GM20431 (cell line): ENCODE results near the gene MRPS27.

Experiments used
- in situ Hi-C: fragments of 300-500 bp; cut with MseI, MboI; formaldehyde crosslinking; loops from one replicate; pipeline ENCODE4 v1.15.0; 2020; ENCODE audit warnings: low sequenced_read_pairs; ENCODE audit not compliant: unreplicated experiment

Gene MRPS27

DNA sequence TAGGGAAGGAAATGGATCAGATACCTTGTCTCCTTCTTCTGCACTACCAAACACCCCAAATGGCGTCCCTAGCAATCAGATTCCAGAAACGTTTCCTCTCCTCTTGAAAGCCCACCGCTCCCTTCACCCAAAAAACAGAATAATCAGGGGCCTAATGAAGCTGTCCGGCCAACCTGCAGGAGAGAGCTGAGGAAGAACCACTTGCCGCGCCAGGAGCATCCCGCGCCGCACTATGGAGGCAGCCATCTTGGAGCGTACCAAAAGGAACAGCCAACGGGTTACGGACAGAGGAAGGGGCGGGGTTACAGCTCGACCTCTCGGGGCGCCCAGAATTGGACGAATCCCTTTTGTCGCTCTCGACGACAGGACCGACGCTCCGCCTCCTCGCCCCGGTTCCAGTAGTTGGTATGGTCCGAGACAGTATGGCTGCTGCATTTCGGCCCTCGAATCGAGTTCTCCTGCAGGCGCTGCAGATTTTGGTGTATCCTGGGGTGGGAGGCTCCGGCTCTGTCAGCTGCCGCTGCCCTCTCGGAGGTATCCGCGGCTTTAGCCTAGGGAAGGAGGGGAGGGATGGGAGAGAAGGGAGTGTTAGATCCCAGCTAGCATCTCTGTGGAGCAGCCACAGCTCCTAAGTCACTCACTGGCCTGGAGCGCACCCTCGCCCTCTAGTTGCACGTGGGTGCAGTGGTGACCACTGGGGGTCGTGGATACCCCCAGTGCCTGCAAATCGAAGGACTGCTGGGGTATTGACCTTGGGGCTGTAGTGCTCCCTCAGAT, at the start of gene MRPS27, which contains the start of gene PTCD2:
Gene MRPS27 (minus strand): TSS at position 265 of the 777 bp plus-strand sequence. CDS start 19 bp downstream, at position 246.
Gene PTCD2 (plus strand): TSS at position 398 of the 777 bp plus-strand sequence. CDS start 10 bp downstream, at position 408.
- in situ Hi-C loops, result no loop called here

GRCh38 chr5:72369711-72370110, 49.7 kb upstream of the MRPS27 start:
- in situ Hi-C loops, result no loop called here

DNA sequence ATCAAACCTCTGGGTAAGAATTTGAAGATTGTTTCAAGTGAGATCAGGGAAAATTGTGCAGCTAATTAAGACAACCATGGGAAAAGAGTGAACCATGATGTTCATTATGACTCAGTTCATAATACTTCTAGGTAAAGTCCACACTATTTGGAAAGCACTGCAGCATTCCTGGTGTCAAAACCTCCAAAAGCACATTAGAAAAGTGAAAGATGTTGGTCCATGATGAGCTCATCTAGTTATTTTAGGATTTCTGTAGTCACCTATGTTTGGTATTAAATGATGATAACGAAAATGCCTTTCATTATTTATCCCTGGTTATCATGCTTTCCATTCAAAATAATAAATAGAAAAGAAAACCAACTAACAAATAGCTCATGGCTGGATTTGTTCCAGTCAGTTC, 49.3 kb upstream of the MRPS27 start:
- in situ Hi-C loops, result no loop called here

- in situ Hi-C loops, result no loop called here
Measured at GRCh38 chr5:72368271-72368670, 48.2 kb upstream of the MRPS27 start.

GRCh38 chr5:72366324-72366976, 46.4 kb upstream of the MRPS27 start:
- in situ Hi-C loops, result no loop called here

DNA sequence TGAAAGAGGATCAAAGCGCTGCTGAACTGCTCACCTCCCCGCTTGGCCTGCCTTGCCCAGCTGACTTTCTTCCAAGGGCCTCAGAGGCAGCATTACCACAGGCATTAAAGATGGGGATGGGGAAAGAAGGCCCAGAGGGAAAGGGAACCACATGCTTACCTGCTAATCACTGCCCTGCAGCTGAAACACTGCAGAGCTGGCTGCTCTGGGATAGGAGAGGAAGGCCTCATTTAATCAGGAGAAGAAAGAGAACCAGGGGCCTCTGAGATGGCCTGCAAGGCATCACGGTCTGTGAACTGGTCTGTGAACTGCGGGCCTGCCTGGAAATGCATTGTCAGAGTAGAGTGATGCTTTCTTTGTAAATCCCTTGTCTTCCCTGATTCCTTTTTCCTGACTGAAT, 44.9 kb upstream of the MRPS27 start:
- in situ Hi-C loops, result no loop called here

GRCh38 chr5:72364171-72364570, 44.1 kb upstream of the MRPS27 start:
- in situ Hi-C loops, result no loop called here

DNA sequence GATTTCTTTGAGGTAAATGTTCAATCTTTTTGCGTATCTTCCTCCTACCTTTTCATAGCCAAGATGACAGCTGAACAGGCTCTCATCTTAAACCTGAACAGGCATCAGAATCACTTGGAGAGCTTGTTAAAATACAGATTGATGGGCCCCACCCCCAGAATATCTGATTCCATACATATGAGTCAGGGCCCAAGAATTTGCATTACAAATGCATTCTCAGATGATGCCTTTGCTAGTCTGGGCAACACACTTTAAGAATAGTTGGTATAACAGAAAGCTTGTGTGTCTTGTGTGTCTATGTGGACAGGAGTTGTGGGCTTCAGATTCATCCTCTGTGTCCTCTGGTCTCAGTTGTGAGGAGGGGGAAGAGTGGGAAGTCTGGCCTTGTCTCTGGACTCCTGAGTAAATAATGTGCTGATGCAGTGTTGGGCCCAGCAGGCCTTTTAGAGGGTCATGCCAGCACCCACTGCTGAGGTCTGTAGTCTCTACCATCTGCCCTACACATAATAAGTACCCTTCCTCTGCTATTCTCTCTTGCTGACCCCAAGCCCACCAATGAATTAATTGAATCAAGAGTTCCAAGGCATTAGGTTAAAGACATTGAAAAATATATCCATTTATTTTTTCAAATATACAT, 43.2 kb upstream of the MRPS27 start:
- in situ Hi-C loops, result no loop called here

- in situ Hi-C loops, result no loop called here
Measured at GRCh38 chr5:72359886-72360285, 39.8 kb upstream of the MRPS27 start.

- in situ Hi-C loops, result no loop called here
Measured at GRCh38 chr5:72358925-72359324, 38.9 kb upstream of the MRPS27 start.

- in situ Hi-C loops, result no loop called here
Measured at GRCh38 chr5:72356361-72356760, 36.3 kb upstream of the MRPS27 start.

- in situ Hi-C loops, result no loop called here
Measured at GRCh38 chr5:72355706-72356299, 35.8 kb upstream of the MRPS27 start.

DNA sequence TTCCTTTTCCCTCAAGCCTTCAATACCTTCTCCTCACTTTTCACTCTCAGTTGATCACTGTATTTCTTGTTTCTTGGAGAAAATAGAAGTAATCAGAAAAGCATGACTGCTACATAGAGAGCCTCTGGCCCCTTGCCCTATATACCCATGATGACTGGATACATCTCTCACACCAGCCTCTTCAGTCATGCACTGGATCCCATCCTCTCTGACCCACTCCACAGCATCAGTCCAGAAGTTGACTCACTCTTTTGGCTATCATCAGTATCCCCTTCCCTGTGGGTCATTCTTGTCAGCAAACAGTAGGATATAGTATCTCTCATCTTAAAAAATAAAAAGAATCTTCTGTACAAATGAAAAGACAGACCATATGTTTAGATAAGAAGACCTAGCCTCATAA, 33.0 kb upstream of the MRPS27 start:
- in situ Hi-C loops, result no loop called here

DNA sequence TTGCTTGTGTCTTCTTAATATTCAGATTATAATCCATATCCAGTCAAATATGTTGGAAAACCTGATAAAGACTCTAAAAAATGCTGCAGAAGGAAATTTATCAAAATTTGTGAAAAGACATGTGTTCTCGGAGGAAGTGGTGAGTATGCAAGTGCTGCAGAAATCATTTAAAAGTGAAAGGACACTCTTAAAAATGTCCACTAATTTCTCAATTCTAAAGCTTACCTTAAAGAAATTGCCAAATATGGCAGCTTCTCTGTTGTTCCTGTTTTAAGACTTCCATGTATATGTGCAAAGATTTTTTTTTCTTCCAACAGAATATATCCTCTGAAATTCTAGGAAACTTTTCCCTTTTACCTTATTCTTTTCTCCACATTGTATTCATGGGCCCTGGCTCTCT, 32.6 kb upstream of the MRPS27 start:
- in situ Hi-C loops, result no loop called here

DNA sequence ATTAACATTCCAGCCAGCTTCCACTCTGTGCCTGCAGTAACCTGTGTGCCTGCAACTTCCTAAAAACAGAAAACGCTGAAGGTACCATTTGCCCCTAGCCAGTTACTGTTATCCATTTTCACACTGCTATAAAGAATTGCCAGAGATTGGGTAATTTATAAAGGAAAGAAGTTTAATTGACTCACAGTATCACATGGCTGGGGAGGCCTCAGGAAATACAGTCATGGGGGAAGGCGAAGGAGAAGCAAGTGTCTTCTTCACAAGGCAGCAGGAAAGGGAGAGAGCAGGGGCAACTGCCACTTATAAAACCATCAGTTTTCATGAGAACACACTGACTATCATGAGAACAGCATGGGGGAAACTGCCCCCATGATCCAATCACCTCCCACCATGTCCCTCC, 31.3 kb upstream of the MRPS27 start:
- in situ Hi-C loops, result no loop called here

DNA sequence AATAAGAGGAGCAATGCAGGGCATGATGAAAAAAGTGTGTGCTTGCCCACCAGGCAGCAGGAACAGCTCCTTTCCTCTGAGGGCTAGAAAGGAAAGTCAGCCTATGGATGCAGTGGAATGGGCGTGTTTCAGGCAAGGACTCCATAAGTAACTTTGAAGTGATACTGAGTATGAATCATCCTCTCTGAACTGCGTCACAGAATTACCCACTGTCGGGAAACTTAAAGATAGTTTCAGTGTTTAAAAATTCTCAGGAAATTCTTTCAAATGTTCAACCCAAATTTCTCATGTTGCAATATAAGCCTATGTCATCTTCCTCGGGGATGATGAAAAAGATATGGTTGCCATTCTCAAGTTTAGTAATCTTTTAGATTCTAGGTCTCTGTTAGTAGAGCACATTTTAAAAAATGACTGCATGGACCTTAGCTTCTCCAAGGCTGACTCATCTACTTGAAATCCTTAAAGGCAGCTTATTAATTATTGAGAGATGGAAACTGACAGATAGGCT, 27.8 kb upstream of the MRPS27 start:
- in situ Hi-C loops, result no loop called here

DNA sequence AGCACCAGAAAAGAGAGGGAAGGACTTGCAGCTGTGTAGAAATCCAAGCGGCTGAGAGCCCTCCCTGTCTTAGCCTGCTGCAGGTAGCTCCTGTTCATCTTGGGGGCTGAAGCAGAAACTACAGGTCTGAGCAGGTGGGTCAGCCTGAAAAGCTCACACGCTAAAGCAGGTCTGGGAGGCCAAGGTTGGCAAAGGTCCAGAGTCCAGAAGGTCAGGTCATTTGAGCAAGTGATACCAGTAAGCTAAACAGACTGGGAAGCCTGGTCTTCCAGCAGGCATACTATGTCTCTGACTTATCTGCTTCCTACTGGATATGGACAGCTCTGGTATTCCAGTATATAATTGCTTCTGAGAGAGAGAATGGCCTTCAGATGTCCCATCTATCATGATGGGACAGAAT, 26.4 kb upstream of the MRPS27 start:
- in situ Hi-C loops, result no loop called here

DNA sequence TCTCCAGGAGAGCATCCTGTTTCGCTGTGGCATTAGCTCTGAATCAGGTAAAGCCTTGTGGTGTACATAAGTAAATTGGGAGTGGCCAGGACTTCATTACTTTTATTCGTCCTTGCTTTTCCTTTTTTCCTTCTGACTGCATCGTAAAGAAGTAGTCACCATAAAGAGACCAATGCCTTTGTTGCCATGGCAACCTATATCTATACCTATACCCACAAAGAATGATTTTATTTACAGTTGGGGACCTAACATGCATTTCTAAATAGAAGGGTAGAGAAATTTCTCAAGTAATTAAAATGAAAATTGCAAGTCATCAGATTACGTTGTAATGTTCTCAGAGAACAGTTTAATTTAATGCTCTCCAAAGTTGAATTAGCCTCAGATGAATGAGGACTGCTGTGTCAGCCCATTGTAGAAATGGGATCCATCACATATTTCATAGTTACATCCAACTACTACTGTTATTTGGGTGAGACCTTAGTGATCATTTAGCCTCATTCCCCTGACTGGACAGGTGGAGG, 18.7 kb upstream of the MRPS27 start:
- in situ Hi-C loops, result no loop called here

GRCh38 chr5:72337159-72337558, 17.1 kb upstream of the MRPS27 start:
- in situ Hi-C loops, result no loop called here

- in situ Hi-C loops, result no loop called here
Measured at GRCh38 chr5:72330712-72331111, 10.7 kb upstream of the MRPS27 start.
